ENCODE data around the gene ARHGEF35. TPM values are rescaled to one million over a fixed set of nuclear protein-coding genes. Genes with fewer than 3 reads are reported as not detected.

ARHGEF35 gene
- total and polyA plus RNA-seq, 12 donors: 0.13 to 2.2 (median 0.77) TPM; not detected in 2

GRCh38 chr7:144137501-144137900, 58.1 kb downstream of the ARHGEF35 start:
- Histone ChIP-seq H3K9me3 (no peaks in the 10 kb centered on the region), H3K4me1 (no peaks in the 10 kb centered on the region), H3K27ac (no peak overlapping the region), H3K36me3 (no peaks in the 10 kb centered on the region), H3K4me3 (no peak overlapping the region), H3K27me3 (no peaks in the 10 kb centered on the region)
- no peak for DNase-seq
- no peak for TF ChIP-seq CTCF (IDR thresholded peaks at IDR 0.05)
- WGBS, 2 donors: 71 to 78% methylated on average over 1 of the region's 1 CpG
- intact Hi-C loops (cut with DNase I): no loop called here
- no peak for ATAC-seq

Other genes with a start within 250 kb of the ARHGEF35 start
- gene OR2F1, start 241.0 kb downstream of the ARHGEF35 start, total RNA-seq: not detected
- gene OR2F1, start 241.0 kb downstream of the ARHGEF35 start, polyA plus RNA-seq: not detected
- not detected for gene OR6B1, start 195.5 kb downstream of the ARHGEF35 start, total RNA-seq
- gene OR6B1, start 195.5 kb downstream of the ARHGEF35 start, polyA plus RNA-seq: not detected
- not detected for gene OR2A5, start 146.9 kb downstream of the ARHGEF35 start, total RNA-seq
- gene OR2A5, start 146.9 kb downstream of the ARHGEF35 start, polyA plus RNA-seq: not detected
- gene OR2A25, start 126.0 kb downstream of the ARHGEF35 start, total RNA-seq: not detected
- gene OR2A25, start 126.0 kb downstream of the ARHGEF35 start, polyA plus RNA-seq: not detected
- not detected for gene OR2A12, start 109.6 kb downstream of the ARHGEF35 start, total RNA-seq
- gene OR2A12, start 109.6 kb downstream of the ARHGEF35 start, polyA plus RNA-seq: not detected
- gene OR2A2, start 86.2 kb downstream of the ARHGEF35 start, total RNA-seq: not detected
- gene OR2A2, start 86.2 kb downstream of the ARHGEF35 start, polyA plus RNA-seq: not detected
- gene OR2A14, start 72.7 kb downstream of the ARHGEF35 start, total RNA-seq: not detected
- not detected for gene OR2A14, start 72.7 kb downstream of the ARHGEF35 start, polyA plus RNA-seq
- under 1 TPM in 8 of 10 donors, not detected in 2; 0.13 to 0.80 (median 0.24) TPM for gene CTAGE4, start 12.4 kb downstream of the ARHGEF35 start, total RNA-seq
- under 1 TPM; 0.03 to 0.59 TPM for gene CTAGE4, start 12.4 kb downstream of the ARHGEF35 start, polyA plus RNA-seq
- under 1 TPM in 2 of 10 donors, not detected in 8; 0.05 to 0.07 TPM for gene OR2A42, start 43.8 kb upstream of the ARHGEF35 start, total RNA-seq
- gene OR2A42, start 43.8 kb upstream of the ARHGEF35 start, polyA plus RNA-seq: under 1 TPM; 0.01 to 0.07 TPM
- gene OR2A7, start 69.0 kb upstream of the ARHGEF35 start, total RNA-seq: under 1 TPM; 0.23 to 0.56 (median 0.40) TPM
- under 1 TPM; 0.13 to 0.51 TPM for gene OR2A7, start 69.0 kb upstream of the ARHGEF35 start, polyA plus RNA-seq
- under 1 TPM in 4 of 10 donors, not detected in 6; 0.13 to 0.27 (median 0.18) TPM for gene CTAGE8, start 73.5 kb upstream of the ARHGEF35 start, total RNA-seq
- gene CTAGE8, start 73.5 kb upstream of the ARHGEF35 start, polyA plus RNA-seq: under 1 TPM; 0.04 to 0.29 TPM
- under 1 TPM in 2 of 10 donors, not detected in 8; 0.15 to 0.20 TPM for gene OR2A1, start 116.6 kb upstream of the ARHGEF35 start, total RNA-seq
- under 1 TPM in 1 of 2 donors, not detected in 1; 0.01 TPM for gene OR2A1, start 116.6 kb upstream of the ARHGEF35 start, polyA plus RNA-seq
- 1 to 10 TPM; 1.1 to 3.9 (median 2.0) TPM for gene ARHGEF5, start 159.6 kb upstream of the ARHGEF35 start, total RNA-seq
- under 1 TPM; 0.46 to 0.80 TPM for gene ARHGEF5, start 159.6 kb upstream of the ARHGEF35 start, polyA plus RNA-seq
- gene NOBOX, start 207.9 kb upstream of the ARHGEF35 start, total RNA-seq: not detected
- gene NOBOX, start 207.9 kb upstream of the ARHGEF35 start, polyA plus RNA-seq: not detected

Measured in heart right ventricle (tissue), 16 donors.